Neuronal stem cell (in vitro differentiated cells): ENCODE data around the gene KLHL10.
"Not testable (repeated sequence)": the region's sequence is repeated elsewhere in the genome, so short reads cannot be mapped to it uniquely, and the experiment has no call there.

Source experiments
- DNase-seq: peaks from one replicate; pipeline ENCODE4 v3.0.0-alpha.2; 2013; ENCODE audit warnings: low spot score
- H2AFZ ChIP-seq: one replicate; pipeline ENCODE4 v1.6.1; 2013; ENCODE audit warnings: mild to moderate bottlenecking, low read length, inconsistent platforms
- H2AK5ac ChIP-seq: 2 replicates; pipeline ENCODE4 v1.6.1; 2013; ENCODE audit warnings: low read depth, mild to moderate bottlenecking, inconsistent platforms, low read length, moderate library complexity, mixed read lengths
- H2BK120ac ChIP-seq: 2 replicates; pipeline ENCODE4 v1.6.1; 2013; ENCODE audit warnings: low read depth, mild to moderate bottlenecking, inconsistent platforms, low read length, moderate library complexity, mixed read lengths
- H2BK12ac ChIP-seq: one replicate; pipeline ENCODE4 v1.6.1; 2013; ENCODE audit warnings: low read length, inconsistent platforms
- H2BK15ac ChIP-seq: 2 replicates; pipeline ENCODE4 v1.6.1; 2013; ENCODE audit warnings: mild to moderate bottlenecking, low read length, inconsistent platforms, mixed read lengths
- H2BK5ac ChIP-seq: one replicate; pipeline ENCODE4 v1.6.1; 2013; ENCODE audit warnings: inconsistent platforms, mild to moderate bottlenecking, low read length, moderate library complexity
- H3K14ac ChIP-seq: one replicate; pipeline ENCODE4 v1.6.1; 2013; ENCODE audit warnings: low read length, inconsistent platforms
- H3K18ac ChIP-seq: 2 replicates; pipeline ENCODE4 v1.6.1; 2013; ENCODE audit warnings: low read length, inconsistent platforms
- H3K23ac ChIP-seq: 2 replicates; pipeline ENCODE4 v1.6.1; 2013; ENCODE audit warnings: low read depth, mild to moderate bottlenecking, mixed read lengths, low read length, inconsistent platforms; ENCODE audit not compliant: poor library complexity
- H3K27ac ChIP-seq: replicated peaks from 3 replicates; pipeline ENCODE4 v1.5.1; 2013; ENCODE audit warnings: low read length, inconsistent platforms
- H3K27me3 ChIP-seq, 3 experiments: 2 replicates each; pipeline ENCODE4 v1.6.1; 2013; ENCODE audit warnings: low read length in 3 of 3, mild to moderate bottlenecking in 2 of 3, inconsistent platforms in 1 of 3, low read depth in 1 of 3, mixed read lengths in 1 of 3, moderate library complexity in 1 of 3; ENCODE audit not compliant: control insufficient read depth in 3 of 3, insufficient read depth in 3 of 3
- H3K36me3 ChIP-seq, 2 donors: replicated peaks in 1 of 2; 2 replicates each; pipeline ENCODE4 v1.6.1; 2013; ENCODE audit warnings: low read length in 2 of 2; ENCODE audit not compliant: control insufficient read depth in 2 of 2, insufficient read depth in 2 of 2
- H3K4ac ChIP-seq: 2 replicates; pipeline ENCODE4 v1.6.1; 2013; ENCODE audit warnings: inconsistent platforms, mild to moderate bottlenecking, low read length, moderate library complexity
- H3K4me1 ChIP-seq, 2 donors: 1 replicate in 1 of 2; 2 replicates in 1 of 2; pipeline ENCODE4 v1.6.1; 2013; ENCODE audit warnings: low read length in 2 of 2, low read depth in 1 of 2; ENCODE audit not compliant: control insufficient read depth in 2 of 2, insufficient read depth in 1 of 2
- H3K4me2 ChIP-seq: one replicate; pipeline ENCODE4 v1.6.1; 2013; ENCODE audit warnings: mild to moderate bottlenecking, low read length, inconsistent platforms; ENCODE audit not compliant: insufficient read depth, poor library complexity, severe bottlenecking
- H3K4me3 ChIP-seq, 2 donors: 2 replicates each; pipeline ENCODE4 v1.5.1; 2013; ENCODE audit warnings: low read length in 2 of 2, mild to moderate bottlenecking in 2 of 2, inconsistent platforms in 1 of 2, moderate library complexity in 1 of 2
- H3K79me1 ChIP-seq: one replicate; pipeline ENCODE4 v1.6.1; 2013; ENCODE audit warnings: low read depth, mild to moderate bottlenecking, inconsistent platforms, low read length, moderate library complexity
- H3K9ac ChIP-seq: one replicate; pipeline ENCODE4 v1.6.1; 2013; ENCODE audit warnings: mild to moderate bottlenecking, low read depth, low read length, inconsistent platforms; ENCODE audit not compliant: poor library complexity
- H3K9me3 ChIP-seq, 2 donors: replicated peaks in 1 of 2; 2 replicates each; pipeline versions ENCODE3 to v1.6.1; 2013; ENCODE audit warnings: low read length in 2 of 2, mild to moderate bottlenecking in 2 of 2, inconsistent platforms in 1 of 2, low read depth in 1 of 2, mixed read lengths in 1 of 2, moderate library complexity in 1 of 2; ENCODE audit not compliant: control insufficient read depth in 2 of 2, insufficient read depth in 1 of 2
- H4K8ac ChIP-seq: one replicate; pipeline ENCODE4 v1.6.1; 2013; ENCODE audit warnings: low read depth, mild to moderate bottlenecking, inconsistent platforms, low read length, moderate library complexity
- H4K91ac ChIP-seq: one replicate; pipeline ENCODE4 v1.6.1; 2013; ENCODE audit warnings: low read length, low read depth, mild to moderate bottlenecking, inconsistent platforms; ENCODE audit not compliant: poor library complexity
- WGBS, 2 donors: extraction: QIAGEN DNeasy Blood & Tissue Kit; methylation state at CpG; one replicate each; pipeline ENCODE4 v1.1.7; 2013; ENCODE audit warnings: missing lambda C conversion rate in 2 of 2, mixed read lengths in 1 of 2; ENCODE audit not compliant: insufficient read length in 2 of 2, insufficient replicate concordance in 1 of 2; ENCODE audit errors: extremely low coverage in 2 of 2; 5-methylcytosine and 5-hydroxymethylcytosine counted together

The KLHL10 gene

DNA sequence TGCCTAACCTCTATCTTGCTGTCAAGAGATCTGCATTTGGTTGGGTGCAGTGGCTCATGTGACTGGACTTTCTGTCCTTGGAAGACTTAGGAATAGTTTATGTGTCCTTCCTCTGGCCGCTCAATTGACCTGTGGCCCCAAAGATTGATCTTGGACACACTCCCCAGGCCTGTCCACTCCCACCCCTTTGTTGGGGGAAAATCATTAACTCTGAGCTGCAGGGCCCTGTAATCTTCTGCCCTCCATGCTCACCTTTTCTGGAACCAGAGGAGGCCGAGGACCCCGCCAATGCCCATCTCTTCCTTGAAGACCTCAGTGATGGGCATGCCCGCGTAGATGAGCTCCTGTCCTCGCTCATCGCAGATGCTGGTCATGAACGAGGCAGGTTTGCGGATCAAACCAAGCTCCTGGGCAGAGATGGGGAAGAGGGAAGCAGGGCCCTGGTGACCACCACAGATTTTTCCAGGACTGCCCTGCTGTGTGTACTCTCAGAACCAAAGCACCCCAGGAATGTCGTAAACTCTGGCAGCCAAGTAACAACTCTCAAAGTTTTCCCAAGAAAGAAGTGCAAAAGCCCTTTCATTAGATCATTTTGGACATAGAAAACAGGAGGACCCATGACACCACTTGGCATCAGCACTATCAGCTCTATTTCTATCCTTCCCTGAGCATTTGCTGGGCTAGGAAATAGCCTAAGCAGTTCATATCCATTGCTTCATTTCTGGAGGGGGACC, 36.1 kb downstream of the KLHL10 start:
- no peak overlapping the region for H3K4me2 ChIP-seq
- no peak for DNase-seq
- H2AFZ ChIP-seq: no peak overlapping the region
- no peak overlapping the region for H3K4me3 ChIP-seq
- no peaks in the 10 kb centered on the region for H3K27me3 ChIP-seq
- no peak overlapping the region for H2BK15ac ChIP-seq
- no peak overlapping the region for H2BK12ac ChIP-seq
- peaks cover 3% of the 10 kb centered on the region for H3K79me1 ChIP-seq
- H2BK5ac ChIP-seq: no peak overlapping the region
- WGBS, 2 donors: no CpG with 5 or more reads among the region's 10 CpGs
- H3K4ac ChIP-seq: no peak overlapping the region
- no peak overlapping the region for H3K18ac ChIP-seq
- peaks cover 4 to 5% of the 10 kb centered on the region in 2 donors for H3K9me3 ChIP-seq
- peaks cover 60 to 82% of the 10 kb centered on the region in 2 donors for H3K36me3 ChIP-seq
- H3K9ac ChIP-seq: no peak overlapping the region
- H2BK120ac ChIP-seq: no peak overlapping the region
- H2AK5ac ChIP-seq: no peak overlapping the region
- no peaks in the 10 kb centered on the region for H3K4me1 ChIP-seq
- no peak overlapping the region for H4K91ac ChIP-seq
- no peak overlapping the region for H4K8ac ChIP-seq
- H3K14ac ChIP-seq: no peak overlapping the region
- no peak overlapping the region for H3K23ac ChIP-seq
- no peak overlapping the region for H3K27ac ChIP-seq

DNA sequence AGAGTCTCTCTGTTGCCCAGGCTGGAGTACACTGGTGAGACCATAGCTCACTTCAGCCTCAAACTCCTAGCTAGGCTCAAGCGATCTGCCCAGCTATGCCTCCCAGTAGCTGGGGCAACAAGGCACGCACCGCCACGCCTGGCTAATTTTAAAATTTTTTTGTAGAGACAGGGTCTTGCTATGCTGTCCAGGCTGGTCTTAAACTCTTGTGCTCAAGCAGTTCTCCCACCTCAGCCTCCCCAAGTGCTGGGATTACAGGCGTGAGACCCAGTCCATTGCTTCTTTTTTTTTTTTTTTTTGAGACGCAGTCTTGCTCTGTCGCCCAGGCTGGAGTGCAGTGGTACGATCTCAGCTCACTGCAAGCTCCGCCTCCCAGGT, 36.7 kb downstream of the KLHL10 start:
- H3K27me3 ChIP-seq, H3K79me1 ChIP-seq, H3K9ac ChIP-seq, H2BK120ac ChIP-seq, H3K4ac ChIP-seq, H2AK5ac ChIP-seq, H2BK5ac ChIP-seq, DNase-seq, H3K4me3 ChIP-seq, H3K23ac ChIP-seq, H3K14ac ChIP-seq, H3K4me1 ChIP-seq, H4K8ac ChIP-seq, H3K4me2 ChIP-seq, H2AFZ ChIP-seq, H3K27ac ChIP-seq, H2BK12ac ChIP-seq, H3K9me3 ChIP-seq, H4K91ac ChIP-seq, H3K18ac ChIP-seq, H2BK15ac ChIP-seq: not testable (repeated sequence)
- no CpG with 5 or more reads among the region's 9 CpGs for WGBS, 2 donors
- H3K36me3 ChIP-seq: peaks cover 64 to 82% of the 10 kb centered on the region in 2 donors

DNA sequence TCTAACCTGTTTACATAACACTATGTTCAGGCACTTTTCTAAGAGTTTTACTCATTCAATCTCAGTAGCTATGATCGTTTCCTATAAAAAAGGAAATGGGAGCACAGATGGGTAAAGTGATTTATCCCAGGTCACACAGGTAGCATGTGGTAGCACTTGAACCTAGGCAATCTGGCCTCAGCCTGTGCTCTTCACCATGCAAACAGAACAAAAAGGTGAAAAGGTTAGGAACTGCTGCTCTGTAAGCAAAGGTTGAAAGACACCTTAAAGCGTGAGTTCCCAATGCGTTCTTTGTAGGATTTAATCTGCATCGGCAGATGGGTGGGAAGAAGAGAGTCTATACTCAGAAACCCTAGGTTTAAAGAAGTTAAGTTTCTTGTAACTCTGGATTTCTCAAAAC, 42.5 kb downstream of the KLHL10 start:
- no peak overlapping the region for H3K18ac ChIP-seq
- H2BK12ac ChIP-seq: no peak overlapping the region
- H4K91ac ChIP-seq: no peak overlapping the region
- no peaks in the 10 kb centered on the region for H3K4me1 ChIP-seq
- no peak overlapping the region for H2BK15ac ChIP-seq
- WGBS, 2 donors: no CpG with 5 or more reads among the region's 4 CpGs
- H2AFZ ChIP-seq: no peak overlapping the region
- H3K4ac ChIP-seq: no peak overlapping the region
- no peak overlapping the region for H3K23ac ChIP-seq
- H3K9ac ChIP-seq: no peak overlapping the region
- H4K8ac ChIP-seq: no peak overlapping the region
- H3K36me3 ChIP-seq: peaks cover 58 to 84% of the 10 kb centered on the region in 2 donors
- peaks cover 2 to 5% of the 10 kb centered on the region in 2 donors for H3K9me3 ChIP-seq
- no peak overlapping the region for H3K4me3 ChIP-seq
- no peak overlapping the region for H3K4me2 ChIP-seq
- H3K79me1 ChIP-seq: peaks cover 3% of the 10 kb centered on the region
- H3K27me3 ChIP-seq: no peaks in the 10 kb centered on the region
- H3K27ac ChIP-seq: no peak overlapping the region
- H2BK5ac ChIP-seq: no peak overlapping the region
- no peak for DNase-seq
- no peak overlapping the region for H2BK120ac ChIP-seq
- H2AK5ac ChIP-seq: no peak overlapping the region
- no peak overlapping the region for H3K14ac ChIP-seq

DNA sequence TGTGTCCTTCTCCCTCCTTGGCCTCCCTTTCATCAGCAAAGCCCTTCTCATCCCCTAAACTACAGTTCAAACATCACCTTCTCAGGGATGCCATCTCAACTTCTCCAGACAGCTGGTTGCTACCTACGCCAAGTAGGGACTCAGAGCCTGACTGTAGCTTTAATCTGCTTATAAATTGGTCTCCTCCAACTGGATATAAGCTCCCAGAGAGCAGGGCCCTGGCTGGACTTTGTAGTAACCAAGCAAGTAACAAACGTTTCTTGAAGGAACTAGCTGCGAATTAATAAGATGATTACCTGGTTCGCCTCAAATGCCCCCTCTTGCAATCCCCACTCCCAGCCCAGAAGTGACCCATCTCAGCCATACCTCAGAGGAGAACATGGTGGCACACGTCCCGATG, 45.1 kb downstream of the KLHL10 start:
- no peak overlapping the region for H2BK120ac ChIP-seq
- peaks cover 3% of the 10 kb centered on the region for H3K79me1 ChIP-seq
- H3K27ac ChIP-seq: no peak overlapping the region
- H2BK5ac ChIP-seq: no peak overlapping the region
- H3K27me3 ChIP-seq: no peaks in the 10 kb centered on the region
- no peak overlapping the region for H2AFZ ChIP-seq
- no peak overlapping the region for H3K4ac ChIP-seq
- peaks cover 0 to 5% of the 10 kb centered on the region in 2 donors for H3K4me1 ChIP-seq
- H3K18ac ChIP-seq: no peak overlapping the region
- H2BK15ac ChIP-seq: no peak overlapping the region
- H4K8ac ChIP-seq: no peak overlapping the region
- WGBS, 2 donors: no CpG with 5 or more reads among the region's 6 CpGs
- no peak overlapping the region for H2AK5ac ChIP-seq
- no peak for DNase-seq
- H2BK12ac ChIP-seq: no peak overlapping the region
- no peak overlapping the region for H3K23ac ChIP-seq
- H4K91ac ChIP-seq: no peak overlapping the region
- no peak overlapping the region for H3K4me3 ChIP-seq
- H3K9me3 ChIP-seq: peaks cover 2 to 3% of the 10 kb centered on the region in 2 donors
- H3K9ac ChIP-seq: no peak overlapping the region
- H3K36me3 ChIP-seq: peaks cover 73 to 98% of the 10 kb centered on the region in 2 donors
- no peak overlapping the region for H3K14ac ChIP-seq
- no peak overlapping the region for H3K4me2 ChIP-seq
